Bladder microvascular endothelial cell (primary cell): Measurements from ENCODE around the gene MRM2. TPM values are rescaled to one million over a fixed set of nuclear protein-coding genes. Genes with fewer than 3 reads are reported as not detected.

Experiments used
- total RNA-seq: library from RNA; depleted of rRNA; stranded (reverse); fragments of >200 nt; gene quantifications from 2 replicates; pipeline ENCODE4 v1.2.3, GENCODE V29; 2014

The MRM2 gene
- total RNA-seq: 11.7 and 13.5 TPM in 2 replicates

GRCh38 chr7:2241580-2242540 lies at the start of gene MRM2, which contains the start of gene NUDT1:
Gene MRM2, minus strand, starts transcription at chr7:2242205. Its CDS starts 36 bp downstream, at chr7:2242169.
Gene NUDT1, plus strand, starts transcription at chr7:2242226. Its CDS starts 2,349 bp downstream, at chr7:2244575.

GRCh38 chr7:2232766-2233520 lies 9.1 kb downstream of the MRM2 start, which contains the start of gene MAD1L1:
Gene MAD1L1, minus strand, starts transcription at chr7:2232945. Its CDS starts 2,812 bp downstream, at chr7:2230133.

Other genes with a start within 250 kb of the MRM2 start
- gene MAD1L1, start 9.3 kb downstream of the MRM2 start, total RNA-seq: 50.2 and 75.5 TPM in 2 replicates
- 6.7 and 19.3 TPM in 2 replicates for gene NUDT1, start within 50 bp of the MRM2 start, total RNA-seq
- 6.5 and 15.1 TPM in 2 replicates for gene SNX8, start 72.2 kb upstream of the MRM2 start, total RNA-seq
- 169 and 224 TPM in 2 replicates for gene EIF3B, start 112.6 kb upstream of the MRM2 start, total RNA-seq
- 3.7 and 12.8 TPM in 2 replicates for gene CHST12, start 161.4 kb upstream of the MRM2 start, total RNA-seq
- not detected in 2 replicates for gene GRIFIN, start 234.2 kb upstream of the MRM2 start, total RNA-seq